ENCODE measurements around the gene FAM210A. TPM values are rescaled to one million over a fixed set of nuclear protein-coding genes. Genes with fewer than 3 reads are reported as not detected.
"Not testable (repeated sequence)": the region's sequence is repeated elsewhere in the genome, so short reads cannot be mapped to it uniquely, and the experiment has no call there.

FAM210A gene
- total RNA-seq, 1 donor from 2014 or later = 13.1 TPM

DNA sequence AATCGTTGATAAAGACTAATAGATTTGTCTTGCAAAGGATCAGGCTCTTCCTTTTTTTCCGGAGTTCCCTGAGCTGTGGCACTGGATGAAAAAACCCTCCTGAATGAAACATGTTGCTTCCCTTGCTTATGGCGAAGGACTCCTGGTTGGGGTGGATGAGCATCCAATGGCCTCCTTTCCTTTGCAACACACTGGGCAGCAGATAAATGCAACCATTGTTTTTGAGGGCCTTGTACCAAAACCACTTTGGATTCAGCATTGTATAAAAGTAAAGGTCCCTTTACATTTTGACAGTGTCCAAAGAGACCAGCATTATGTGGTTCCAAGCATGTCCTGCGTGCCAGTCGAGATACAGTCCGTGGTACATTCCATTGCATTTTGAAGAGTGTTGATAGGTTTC, 44.7 kb downstream of the FAM210A start:
- intact Hi-C loops (cut with DNase I) = no loop called here
- H3K27me3 ChIP-seq = no peaks in the 10 kb centered on the region
- ATAC-seq (no peak), DNase-seq (no peak)
- TF ChIP-seq, protein P1, sequence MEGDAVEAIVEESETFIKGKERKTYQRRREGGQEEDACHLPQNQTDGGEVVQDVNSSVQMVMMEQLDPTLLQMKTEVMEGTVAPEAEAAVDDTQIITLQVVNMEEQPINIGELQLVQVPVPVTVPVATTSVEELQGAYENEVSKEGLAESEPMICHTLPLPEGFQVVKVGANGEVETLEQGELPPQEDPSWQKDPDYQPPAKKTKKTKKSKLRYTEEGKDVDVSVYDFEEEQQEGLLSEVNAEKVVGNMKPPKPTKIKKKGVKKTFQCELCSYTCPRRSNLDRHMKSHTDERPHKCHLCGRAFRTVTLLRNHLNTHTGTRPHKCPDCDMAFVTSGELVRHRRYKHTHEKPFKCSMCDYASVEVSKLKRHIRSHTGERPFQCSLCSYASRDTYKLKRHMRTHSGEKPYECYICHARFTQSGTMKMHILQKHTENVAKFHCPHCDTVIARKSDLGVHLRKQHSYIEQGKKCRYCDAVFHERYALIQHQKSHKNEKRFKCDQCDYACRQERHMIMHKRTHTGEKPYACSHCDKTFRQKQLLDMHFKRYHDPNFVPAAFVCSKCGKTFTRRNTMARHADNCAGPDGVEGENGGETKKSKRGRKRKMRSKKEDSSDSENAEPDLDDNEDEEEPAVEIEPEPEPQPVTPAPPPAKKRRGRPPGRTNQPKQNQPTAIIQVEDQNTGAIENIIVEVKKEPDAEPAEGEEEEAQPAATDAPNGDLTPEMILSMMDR (IDR thresholded peaks at IDR 0.05) = no peak
- H3K4me1 ChIP-seq = no peaks in the 10 kb centered on the region
- no peaks in the 10 kb centered on the region for H3K36me3 ChIP-seq
- no peak overlapping the region for H3K4me3 ChIP-seq
- H3K27ac ChIP-seq = no peak overlapping the region
- no peaks in the 10 kb centered on the region for H3K9me3 ChIP-seq

DNA sequence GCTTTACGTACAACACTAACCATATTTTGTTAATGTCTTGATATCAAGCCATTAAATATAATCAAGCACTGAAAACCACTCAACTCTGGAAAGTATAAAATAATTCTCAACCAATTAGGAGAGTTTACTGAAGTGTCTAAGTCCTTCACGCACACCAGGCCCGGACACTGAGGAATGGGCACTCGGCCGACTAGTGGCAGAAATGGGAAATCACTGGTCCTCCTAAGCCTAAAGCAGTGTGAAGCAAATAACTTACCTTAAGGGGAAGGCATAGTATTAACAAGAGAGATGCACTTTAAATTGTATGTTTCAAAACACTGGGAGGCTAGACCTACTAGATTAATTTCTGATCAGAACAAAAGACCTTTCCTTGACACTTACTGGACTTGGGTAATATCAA, 45.7 kb downstream of the FAM210A start:
- ATAC-seq = peak; percentile 56
- H3K36me3 ChIP-seq = no peaks in the 10 kb centered on the region
- H3K4me1 ChIP-seq = no peaks in the 10 kb centered on the region
- H3K4me3 ChIP-seq = no peak overlapping the region
- TF ChIP-seq, protein P1 (IDR thresholded peaks at IDR 0.05) = peak; percentile 47
- no peak for DNase-seq
- no peaks in the 10 kb centered on the region for H3K27me3 ChIP-seq
- H3K9me3 ChIP-seq = no peaks in the 10 kb centered on the region
- intact Hi-C loops (cut with DNase I) = no loop called here
- H3K27ac ChIP-seq = no peak overlapping the region

DNA sequence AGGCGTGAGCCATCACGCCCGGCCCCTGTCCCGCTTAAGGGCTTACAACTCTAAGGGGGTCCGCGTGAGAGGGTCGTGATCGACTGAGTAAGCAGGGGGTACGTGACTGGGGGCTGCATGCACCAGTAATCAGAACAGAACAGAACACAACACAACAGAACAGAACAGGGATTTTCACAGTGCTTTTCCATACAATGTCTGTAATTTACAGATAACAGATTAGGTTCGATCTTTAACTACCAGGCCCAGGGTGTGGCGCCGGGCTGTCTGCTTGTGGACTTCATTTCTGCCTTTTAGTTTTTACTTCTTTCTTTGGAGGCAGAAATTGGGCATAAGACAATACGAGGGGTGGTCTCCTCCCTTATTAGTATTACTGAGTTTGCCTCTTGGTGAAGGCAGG, 49.0 kb downstream of the FAM210A start:
- H3K4me1 ChIP-seq; H3K4me3 ChIP-seq; H3K27ac ChIP-seq; H3K36me3 ChIP-seq; intact Hi-C loops (cut with DNase I); DNase-seq; H3K27me3 ChIP-seq; ATAC-seq; H3K9me3 ChIP-seq: not testable (repeated sequence)

DNA sequence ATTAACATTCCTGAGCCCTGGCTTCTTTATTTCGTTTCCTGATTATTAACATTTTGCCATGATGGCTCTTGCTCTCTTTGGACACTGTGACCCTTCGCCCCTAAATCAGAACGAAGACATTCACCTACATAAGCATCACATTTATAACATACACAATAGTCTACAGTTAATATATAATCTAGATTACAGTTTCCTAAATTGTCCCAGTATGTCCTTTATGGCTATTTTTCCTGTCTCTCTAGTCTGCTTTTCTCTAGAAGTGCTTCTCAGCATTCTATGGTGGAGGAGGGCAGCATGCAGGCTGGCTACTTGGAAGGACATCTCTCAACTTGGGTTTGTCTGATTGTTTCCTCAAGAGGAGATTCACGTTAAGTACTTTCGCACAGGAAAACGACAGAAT, 49.9 kb downstream of the FAM210A start:
- no peak for DNase-seq
- H3K4me1 ChIP-seq = peaks cover 2% of the 10 kb centered on the region
- ATAC-seq = no peak
- H3K27me3 ChIP-seq = no peaks in the 10 kb centered on the region
- intact Hi-C loops (cut with DNase I) = no loop called here
- H3K36me3 ChIP-seq = no peaks in the 10 kb centered on the region
- TF ChIP-seq, protein P1 (IDR thresholded peaks at IDR 0.05) = no peak
- no peak overlapping the region for H3K27ac ChIP-seq
- H3K4me3 ChIP-seq = no peak overlapping the region
- H3K9me3 ChIP-seq = no peaks in the 10 kb centered on the region

DNA sequence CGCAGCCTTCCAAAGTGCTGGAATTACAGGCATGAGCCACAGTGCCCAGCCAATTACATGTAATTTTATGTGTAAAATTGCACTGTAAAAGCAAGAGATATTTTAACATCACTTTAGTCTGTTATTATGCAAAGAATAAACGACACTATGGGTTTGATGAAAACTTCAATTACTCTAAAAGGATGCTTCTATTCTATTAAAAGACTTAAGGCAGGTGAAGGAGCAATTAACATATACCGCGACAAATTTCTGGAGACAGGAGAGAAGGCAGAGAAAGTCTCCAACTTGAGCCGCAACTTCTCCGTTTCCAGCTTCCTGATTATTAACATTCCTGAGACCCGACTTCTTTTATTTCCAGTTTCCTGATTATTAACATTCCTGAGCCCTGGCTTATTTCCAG, 53.7 kb downstream of the FAM210A start:
- H3K4me1 ChIP-seq = peaks cover 2% of the 10 kb centered on the region
- TF ChIP-seq, protein P1 (IDR thresholded peaks at IDR 0.05) = no peak
- no peaks in the 10 kb centered on the region for H3K27me3 ChIP-seq
- no peak overlapping the region for H3K4me3 ChIP-seq
- DNase-seq (no peak), ATAC-seq (no peak)
- H3K36me3 ChIP-seq = peaks cover 3% of the 10 kb centered on the region
- no peaks in the 10 kb centered on the region for H3K9me3 ChIP-seq
- no peak overlapping the region for H3K27ac ChIP-seq
- intact Hi-C loops (cut with DNase I) = no loop called here

DNA sequence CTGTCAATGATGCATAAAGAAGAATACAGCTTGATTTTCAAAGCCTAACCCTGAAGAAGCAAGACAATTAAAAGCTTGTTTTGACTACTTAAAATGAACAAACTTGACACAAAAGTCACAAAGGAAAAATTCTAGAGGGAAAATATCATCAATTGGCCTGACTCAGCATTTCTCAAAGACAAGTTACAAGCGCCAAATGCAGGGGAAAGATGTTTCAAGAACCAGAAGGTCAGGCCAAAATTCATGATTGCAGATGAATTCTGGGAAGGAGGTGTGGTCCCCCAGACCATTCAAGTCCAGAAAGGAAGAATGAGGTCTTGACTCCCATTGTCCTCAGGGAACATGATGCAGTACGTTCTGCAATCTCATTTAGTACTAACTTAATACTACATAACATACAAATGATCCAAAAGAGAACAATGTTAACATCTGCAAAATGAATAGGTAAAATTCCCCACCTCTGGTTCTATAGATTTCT, 64.5 kb downstream of the FAM210A start:
- Histone ChIP-seq H3K36me3 (peaks cover 14% of the 10 kb centered on the region), H3K9me3 (no peaks in the 10 kb centered on the region), H3K4me1 (no peaks in the 10 kb centered on the region), H3K27ac (no peak overlapping the region), H3K27me3 (no peaks in the 10 kb centered on the region), H3K4me3 (no peak overlapping the region)
- DNase-seq (no peak), ATAC-seq (no peak)
- TF ChIP-seq, protein P1 (IDR thresholded peaks at IDR 0.05) = no peak
- intact Hi-C loops (cut with DNase I) = no loop called here
